Astrocyte (in vitro differentiated cells and primary cell): ENCODE data around the gene CNP. TPM values are rescaled to one million over a fixed set of nuclear protein-coding genes. Genes with fewer than 3 reads are reported as not detected.
A peak's percentile ranks its signal among the peaks of the same experiment; 100 is the strongest.
"Not testable (repeated sequence)": the region's sequence is repeated elsewhere in the genome, so short reads cannot be mapped to it uniquely, and the experiment has no call there.

Experiments
- DNase-seq: peaks from one replicate; pipeline ENCODE4 v3.0.0-alpha.2; 2010; ENCODE audit warnings: low read depth
- FAIRE-seq: peaks from 2 replicates; lab custom pipeline; 2011; peaks lifted over from hg19 to GRCh38; lab: Jason Lieb, UNC
- H2AFZ ChIP-seq: 2 replicates; pipeline ENCODE4 v1.6.0; 2012; ENCODE audit warnings: low read depth, low read length, inconsistent platforms
- H3K27ac ChIP-seq: 2 replicates; pipeline ENCODE4 v1.5.1; 2011; ENCODE audit warnings: low read depth, low read length, inconsistent platforms
- H3K27me3 ChIP-seq: 2 replicates; pipeline ENCODE4 v1.6.0; 2011; ENCODE audit warnings: low read length, inconsistent platforms; ENCODE audit not compliant: insufficient read depth
- H3K36me3 ChIP-seq: 2 replicates; pipeline ENCODE4 v1.5.1; 2011; ENCODE audit warnings: low read length, inconsistent platforms; ENCODE audit not compliant: insufficient read depth
- H3K4me1 ChIP-seq: 2 replicates; pipeline ENCODE4 v1.5.1; 2011; ENCODE audit warnings: low read length, inconsistent platforms; ENCODE audit not compliant: insufficient read depth
- H3K4me2 ChIP-seq: 2 replicates; pipeline ENCODE4 v1.6.0; 2012; ENCODE audit warnings: low read length, inconsistent platforms
- H3K4me3 ChIP-seq: 2 replicates; pipeline ENCODE4 v1.5.1; 2011; ENCODE audit warnings: low read depth, mild to moderate bottlenecking, low read length, inconsistent platforms; ENCODE audit not compliant: insufficient read depth
- H3K79me2 ChIP-seq: 2 replicates; pipeline ENCODE4 v1.6.0; 2012; ENCODE audit warnings: mild to moderate bottlenecking, low read length, inconsistent platforms; ENCODE audit not compliant: insufficient read depth
- H3K9ac ChIP-seq: 2 replicates; pipeline ENCODE4 v1.6.0; 2012; ENCODE audit warnings: mild to moderate bottlenecking, low read length, inconsistent platforms
- H3K9me3 ChIP-seq: 2 replicates; pipeline ENCODE4 v1.5.1; 2012; ENCODE audit warnings: low read depth, mild to moderate bottlenecking, low read length, inconsistent platforms; ENCODE audit not compliant: insufficient read depth
- H4K20me1 ChIP-seq: 2 replicates; pipeline ENCODE4 v1.6.0; 2012; ENCODE audit warnings: low read length, inconsistent platforms; ENCODE audit not compliant: insufficient read depth
- H3K27ac Mint-ChIP-seq: one replicate; pipeline ENCODE4 v1.8.0; 2021; ENCODE audit warnings: mild to moderate bottlenecking, mixed read lengths; ENCODE audit not compliant: unreplicated experiment
- H3K27me3 Mint-ChIP-seq: one replicate; pipeline ENCODE4 v1.8.0; 2021; ENCODE audit warnings: low read depth, mixed read lengths; ENCODE audit not compliant: unreplicated experiment
- H3K36me3 Mint-ChIP-seq: one replicate; pipeline ENCODE4 v1.8.0; 2021; ENCODE audit warnings: low read depth, mixed read lengths; ENCODE audit not compliant: unreplicated experiment
- H3K4me1 Mint-ChIP-seq: one replicate; pipeline ENCODE4 v1.8.0; 2021; ENCODE audit warnings: low read depth, mixed read lengths; ENCODE audit not compliant: unreplicated experiment
- H3K4me3 Mint-ChIP-seq: one replicate; pipeline ENCODE4 v1.8.0; 2021; ENCODE audit warnings: mild to moderate bottlenecking, moderate library complexity, mixed read lengths; ENCODE audit not compliant: unreplicated experiment
- H3K9me3 Mint-ChIP-seq: one replicate; pipeline ENCODE4 v1.8.0; 2021; ENCODE audit warnings: mild to moderate bottlenecking, mixed read lengths; ENCODE audit not compliant: unreplicated experiment
- CTCF ChIP-seq: IDR thresholded peaks from 2 replicates; pipeline ENCODE4 v1.5.1; 2011; ENCODE audit warnings: low read depth, mild to moderate bottlenecking, inconsistent platforms, low read length, moderate library complexity; ENCODE audit not compliant: insufficient read depth
- EZH2 ChIP-seq: IDR thresholded peaks from 2 replicates; pipeline ENCODE4 v1.6.1; 2012; ENCODE audit warnings: mild to moderate bottlenecking, low read length, inconsistent platforms; ENCODE audit not compliant: insufficient read depth
- total RNA-seq: library from RNA; stranded (reverse); gene quantifications from 2 replicates; pipeline ENCODE4 v1.2.1, GENCODE V29; 2021

Gene CNP
- total RNA-seq, 1 donor from 2014 or later: 169 TPM

GRCh38 chr17:41928693-41929251 lies 37.8 kb upstream of the CNP start:
- H3K27me3 Mint-ChIP-seq: no peaks in the 10 kb centered on the region

GRCh38 chr17:41930009-41930832 lies 36.4 kb upstream of the CNP start, which contains the start of gene ODAD4:
TSS of gene ODAD4 (plus strand) at chr17:41930617. CDS start at chr17:41930724, 107 bp downstream.
- Histone ChIP-seq H3K4me1 (peaks cover 4% of the 10 kb centered on the region), H3K9ac (peak within 1 kb of the TSS; percentile 77), H4K20me1 (no peaks in the 10 kb centered on the region), H3K27ac (peak within 1 kb of the TSS; percentile 67), H2AFZ (peak within 1 kb of the TSS; percentile 93), H3K36me3 (no peaks in the 10 kb centered on the region), H3K4me2 (peak within 1 kb of the TSS; percentile 89), H3K79me2 (no peaks in the 10 kb centered on the region), H3K27me3 (no peaks in the 10 kb centered on the region), H3K9me3 (no peaks in the 10 kb centered on the region), H3K4me3 (peak within 1 kb of the TSS; percentile 73)
- no peaks in the 10 kb centered on the region for H3K27me3 Mint-ChIP-seq
- TF ChIP-seq CTCF (peak; percentile 31), EZH2 (no peak)
- H3K4me3 Mint-ChIP-seq: peak within 1 kb of the TSS; percentile 92
- peak; percentile 32 for FAIRE-seq
- H3K27ac Mint-ChIP-seq: peak within 1 kb of the TSS; percentile 90
- H3K36me3 Mint-ChIP-seq: no peaks in the 10 kb centered on the region
- DNase-seq: peak; percentile 96
- no peaks in the 10 kb centered on the region for H3K9me3 Mint-ChIP-seq
- peaks cover 8% of the 10 kb centered on the region for H3K4me1 Mint-ChIP-seq

More at GRCh38 chr17:41928693-41929251, 37.8 kb upstream of the CNP start:
- H4K20me1 ChIP-seq: no peaks in the 10 kb centered on the region
- H3K4me1 ChIP-seq: peaks cover 4% of the 10 kb centered on the region
- no peak overlapping the region for H3K27ac ChIP-seq
- no peak for TF ChIP-seq EZH2
- no peak for TF ChIP-seq CTCF
- FAIRE-seq: no peak
- Mint-ChIP-seq H3K9me3 (no peaks in the 10 kb centered on the region), H3K4me3 (peak overlapping the region; percentile 92), H3K27ac (peak overlapping the region; percentile 90), H3K4me1 (peaks cover 8% of the 10 kb centered on the region), H3K36me3 (no peaks in the 10 kb centered on the region)
- no peak overlapping the region for H3K9ac ChIP-seq
- no peaks in the 10 kb centered on the region for H3K36me3 ChIP-seq
- H2AFZ ChIP-seq: peak overlapping the region; percentile 93
- no peaks in the 10 kb centered on the region for H3K27me3 ChIP-seq
- no peak for DNase-seq
- no peak overlapping the region for H3K4me2 ChIP-seq
- no peak overlapping the region for H3K4me3 ChIP-seq
- no peaks in the 10 kb centered on the region for H3K9me3 ChIP-seq
- H3K79me2 ChIP-seq: no peaks in the 10 kb centered on the region

GRCh38 chr17:41930833-41931156 lies 35.8 kb upstream of the CNP start:
- H3K27me3 ChIP-seq, H3K27me3 Mint-ChIP-seq, DNase-seq, H3K79me2 ChIP-seq, H3K9me3 ChIP-seq, FAIRE-seq, H3K4me1 ChIP-seq, H3K36me3 ChIP-seq, H4K20me1 ChIP-seq, H3K36me3 Mint-ChIP-seq, H3K4me1 Mint-ChIP-seq, H3K9me3 Mint-ChIP-seq: not testable (repeated sequence)
- Histone ChIP-seq H3K4me2 (peak overlapping the region; percentile 89), H2AFZ (peak overlapping the region; percentile 86), H3K27ac (peak overlapping the region; percentile 47), H3K9ac (peak overlapping the region; percentile 77), H3K4me3 (peak overlapping the region; percentile 73)
- Mint-ChIP-seq H3K27ac (peak overlapping the region; percentile 90), H3K4me3 (peak overlapping the region; percentile 92)

- H4K20me1 ChIP-seq, H3K27me3 ChIP-seq, H3K4me2 ChIP-seq, DNase-seq, H3K9me3 Mint-ChIP-seq, H3K27ac Mint-ChIP-seq, FAIRE-seq, H3K4me1 ChIP-seq, H2AFZ ChIP-seq, H3K4me1 Mint-ChIP-seq, H3K27ac ChIP-seq, H3K9ac ChIP-seq, H3K4me3 Mint-ChIP-seq, H3K9me3 ChIP-seq, H3K36me3 Mint-ChIP-seq, H3K79me2 ChIP-seq, H3K36me3 ChIP-seq, H3K4me3 ChIP-seq, H3K27me3 Mint-ChIP-seq: not testable (repeated sequence)
These were observed 34.9 kb upstream of the CNP start for GRCh38 chr17:41931715-41932114.
